Neural crest cell (in vitro differentiated cells): Measurements from ENCODE around the gene NOS1AP. TPM values are rescaled to one million over a fixed set of nuclear protein-coding genes. Genes with fewer than 3 reads are reported as not detected.

Experiments used
- DNase-seq: peaks from one replicate; pipeline ENCODE4 v3.0.0; 2021; ENCODE audit warnings: low read depth, mixed read lengths, low spot score
- H3K27ac Mint-ChIP-seq: one replicate; pipeline ENCODE4 v1.8.0; 2021; ENCODE audit warnings: mild to moderate bottlenecking, mixed read lengths; ENCODE audit not compliant: unreplicated experiment
- H3K27me3 Mint-ChIP-seq: 2 replicates; pipeline ENCODE4 v1.8.0; 2021; ENCODE audit warnings: low read depth, mild to moderate bottlenecking, mixed read lengths
- H3K36me3 Mint-ChIP-seq: 2 replicates; pipeline ENCODE4 v1.8.0; 2021; ENCODE audit warnings: low read depth, mild to moderate bottlenecking, mixed read lengths
- H3K4me1 Mint-ChIP-seq: 2 replicates; pipeline ENCODE4 v1.8.0; 2021; ENCODE audit warnings: mixed read lengths
- H3K4me3 Mint-ChIP-seq: one replicate; pipeline ENCODE4 v1.8.0; 2021; ENCODE audit warnings: mild to moderate bottlenecking, mixed read lengths
- H3K9me3 Mint-ChIP-seq: 2 replicates; pipeline ENCODE4 v1.8.0; 2021; ENCODE audit warnings: mixed read lengths
- CTCF ChIP-seq: fragments of 200-600 bp; sonication (generic); conservative IDR thresholded peaks from 2 replicates; pipeline ENCODE4 v1.5.0; 2021; ENCODE audit warnings: antibody characterized with exemption, mild to moderate bottlenecking
- total RNA-seq: library from RNA; stranded (reverse); gene quantifications from 2 replicates; pipeline ENCODE4 v1.2.1, GENCODE V29; 2021

Gene NOS1AP
- total RNA-seq, 1 donor from 2014 or later = 7.0 TPM

GRCh38 chr1:162258394-162258793 lies 188.9 kb downstream of the NOS1AP start:
- Mint-ChIP-seq H3K36me3 (peaks cover 3% of the 10 kb centered on the region), H3K9me3 (peaks cover 4% of the 10 kb centered on the region), H3K4me1 (peaks cover 28% of the 10 kb centered on the region), H3K27ac (no peak overlapping the region), H3K27me3 (no peaks in the 10 kb centered on the region), H3K4me3 (no peak overlapping the region)
- no peak for DNase-seq
- TF ChIP-seq CTCF = no peak

GRCh38 chr1:162259894-162260455 lies 190.5 kb downstream of the NOS1AP start:
- H3K27me3 Mint-ChIP-seq = no peaks in the 10 kb centered on the region
- no peak overlapping the region for H3K4me3 Mint-ChIP-seq
- H3K27ac Mint-ChIP-seq = no peak overlapping the region

GRCh38 chr1:162264108-162264507 lies 194.6 kb downstream of the NOS1AP start:
- Mint-ChIP-seq H3K27ac (no peak overlapping the region), H3K36me3 (no peaks in the 10 kb centered on the region), H3K4me3 (no peak overlapping the region), H3K9me3 (peaks cover 8% of the 10 kb centered on the region), H3K27me3 (no peaks in the 10 kb centered on the region), H3K4me1 (peaks cover 6% of the 10 kb centered on the region)
- DNase-seq = no peak
- TF ChIP-seq CTCF = no peak

More at GRCh38 chr1:162259894-162260455, 190.5 kb downstream of the NOS1AP start:
- H3K36me3 Mint-ChIP-seq = peaks cover 3% of the 10 kb centered on the region
- H3K4me1 Mint-ChIP-seq = peaks cover 19% of the 10 kb centered on the region
- TF ChIP-seq CTCF = no peak
- no peak for DNase-seq
- peaks cover 4% of the 10 kb centered on the region for H3K9me3 Mint-ChIP-seq

GRCh38 chr1:162265983-162266382 lies 196.5 kb downstream of the NOS1AP start:
- Mint-ChIP-seq H3K27me3 (no peaks in the 10 kb centered on the region), H3K27ac (no peak overlapping the region), H3K4me3 (no peak overlapping the region), H3K4me1 (no peaks in the 10 kb centered on the region), H3K36me3 (no peaks in the 10 kb centered on the region), H3K9me3 (peaks cover 4% of the 10 kb centered on the region)
- TF ChIP-seq CTCF = no peak
- no peak for DNase-seq

GRCh38 chr1:162270016-162270770 lies 200.7 kb downstream of the NOS1AP start:
- peaks cover 4% of the 10 kb centered on the region for H3K9me3 Mint-ChIP-seq
- no peak for DNase-seq
- no peak overlapping the region for H3K4me3 Mint-ChIP-seq
- no peak for TF ChIP-seq CTCF
- no peaks in the 10 kb centered on the region for H3K4me1 Mint-ChIP-seq
- no peaks in the 10 kb centered on the region for H3K27me3 Mint-ChIP-seq
- H3K36me3 Mint-ChIP-seq = no peaks in the 10 kb centered on the region
- H3K27ac Mint-ChIP-seq = no peak overlapping the region
